GM11168 (cell line): Measurements from ENCODE around the gene IL4R.
"Not testable (repeated sequence)": the region's sequence is repeated elsewhere in the genome, so short reads cannot be mapped to it uniquely, and the experiment has no call there.

Source experiments
- in situ Hi-C: fragments of 300-500 bp; cut with MboI; formaldehyde crosslinking; loops from one replicate; pipeline ENCODE4 v1.12.0; 2022; ENCODE audit warnings: low sequenced_read_pairs; ENCODE audit not compliant: unreplicated experiment

Gene IL4R

GRCh38 chr16:27313422-27314160, at the start of gene IL4R:
IL4R (plus strand) TSS chr16:27313974; CDS start chr16:27340204, 26,230 bp downstream.
- in situ Hi-C loops: no loop called here

- in situ Hi-C loops: no loop called here
Measured at GRCh38 chr16:27264151-27264550, 49.6 kb upstream of the IL4R start.

GRCh38 chr16:27265982-27266381, 47.8 kb upstream of the IL4R start:
- in situ Hi-C loops: no loop called here

GRCh38 chr16:27267037-27267677, 46.6 kb upstream of the IL4R start:
- in situ Hi-C loops: no loop called here

GRCh38 chr16:27268376-27269299, 45.1 kb upstream of the IL4R start, which contains the start of gene NSMCE1:
NSMCE1 (minus strand) TSS chr16:27268772; CDS start chr16:27257570, 11,202 bp downstream.
- in situ Hi-C loops: no loop called here

- in situ Hi-C loops: no loop called here
Measured at GRCh38 chr16:27269300-27270150, 44.2 kb upstream of the IL4R start.

- in situ Hi-C loops: no loop called here
Measured at GRCh38 chr16:27270349-27270748, 43.4 kb upstream of the IL4R start.

- in situ Hi-C loops: no loop called here
Measured at GRCh38 chr16:27272076-27272475, 41.7 kb upstream of the IL4R start.

- in situ Hi-C loops: not testable (repeated sequence)
Measured at GRCh38 chr16:27272697-27273096, 41.1 kb upstream of the IL4R start.

- in situ Hi-C loops: no loop called here
Measured at GRCh38 chr16:27273330-27273669, 40.5 kb upstream of the IL4R start.

GRCh38 chr16:27273670-27274423, 39.9 kb upstream of the IL4R start:
- in situ Hi-C loops: no loop called here

GRCh38 chr16:27274424-27274874, 39.3 kb upstream of the IL4R start:
- in situ Hi-C loops: not testable (repeated sequence)

- in situ Hi-C loops: no loop called here
Measured at GRCh38 chr16:27275394-27275793, 38.4 kb upstream of the IL4R start.

GRCh38 chr16:27281243-27281642, 32.5 kb upstream of the IL4R start:
- in situ Hi-C loops: no loop called here

GRCh38 chr16:27284865-27285675, 28.7 kb upstream of the IL4R start:
- in situ Hi-C loops: no loop called here

- in situ Hi-C loops: no loop called here
Measured at GRCh38 chr16:27285676-27286196, 28.0 kb upstream of the IL4R start.

- in situ Hi-C loops: no loop called here
Measured at GRCh38 chr16:27286451-27286850, 27.3 kb upstream of the IL4R start.
